Measurements from ENCODE around the gene ZBP1. TPM values are rescaled to one million over a fixed set of nuclear protein-coding genes. Genes with fewer than 3 reads are reported as not detected.

Gene ZBP1
- total RNA-seq = not detected
- long read RNA-seq = 0 reads

GRCh38 chr20:57620274-57620990 lies at the start of gene ZBP1:
Gene ZBP1 (minus strand): TSS chr20:57620426. CDS start chr20:57620295, 131 bp downstream.
- intact Hi-C loops (cut with DNase I) = no loop called here
- ATAC-seq (ENCODE audit: poor library complexity) (no peak), DNase-seq (no peak)

GRCh38 chr20:57669632-57670031 lies 49.4 kb upstream of the ZBP1 start:
- DNase-seq (no peak), ATAC-seq (ENCODE audit: poor library complexity) (no peak)
- intact Hi-C loops (cut with DNase I) = no loop called here

GRCh38 chr20:57667924-57668782 lies 47.9 kb upstream of the ZBP1 start:
- intact Hi-C loops (cut with DNase I) = no loop called here
- DNase-seq (no peak), ATAC-seq (ENCODE audit: poor library complexity) (no peak)

- intact Hi-C loops (cut with DNase I) = no loop called here
- ATAC-seq (ENCODE audit: poor library complexity) (no peak), DNase-seq (peak; percentile 29)
Measured at GRCh38 chr20:57667388-57667787, 47.2 kb upstream of the ZBP1 start.

GRCh38 chr20:57666834-57667157 lies 46.6 kb upstream of the ZBP1 start:
- intact Hi-C loops (cut with DNase I) = no loop called here
- ATAC-seq (ENCODE audit: poor library complexity) (no peak), DNase-seq (peak; percentile 17)

GRCh38 chr20:57666106-57666833 lies 46.0 kb upstream of the ZBP1 start:
- no peak for ATAC-seq (ENCODE audit: poor library complexity)
- DNase-seq = peak; percentile 27
- intact Hi-C loops (cut with DNase I) = no loop called here

- intact Hi-C loops (cut with DNase I) = no loop called here
- no peak for ATAC-seq (ENCODE audit: poor library complexity)
- DNase-seq = peak; percentile 22
Measured at GRCh38 chr20:57665589-57665971, 45.4 kb upstream of the ZBP1 start.

- intact Hi-C loops (cut with DNase I) = no loop called here
- no peak for ATAC-seq (ENCODE audit: poor library complexity)
- DNase-seq = peak; percentile 13
Measured at GRCh38 chr20:57664924-57665588, 44.8 kb upstream of the ZBP1 start.

- intact Hi-C loops (cut with DNase I) = no loop called here
- DNase-seq (peak; percentile 37), ATAC-seq (ENCODE audit: poor library complexity) (no peak)
Measured at GRCh38 chr20:57664476-57664875, 44.2 kb upstream of the ZBP1 start.

- peak; percentile 30 for DNase-seq
- no peak for ATAC-seq (ENCODE audit: poor library complexity)
- intact Hi-C loops (cut with DNase I) = no loop called here
Measured at GRCh38 chr20:57663681-57664451, 43.6 kb upstream of the ZBP1 start.

GRCh38 chr20:57663241-57663640 lies 43.0 kb upstream of the ZBP1 start:
- peak; percentile 6 for DNase-seq

GRCh38 chr20:57662456-57663240 lies 42.4 kb upstream of the ZBP1 start:
- intact Hi-C loops (cut with DNase I) = no loop called here
- no peak for ATAC-seq (ENCODE audit: poor library complexity)
- peak; percentile 30 for DNase-seq

More at GRCh38 chr20:57663241-57663640, 43.0 kb upstream of the ZBP1 start:
- ATAC-seq (ENCODE audit: poor library complexity) = no peak
- intact Hi-C loops (cut with DNase I) = no loop called here

- intact Hi-C loops (cut with DNase I) = no loop called here
- ATAC-seq (ENCODE audit: poor library complexity) = no peak
- DNase-seq = peak; percentile 4
Measured at GRCh38 chr20:57661746-57662455, 41.7 kb upstream of the ZBP1 start.

GRCh38 chr20:57660922-57661745 lies 40.9 kb upstream of the ZBP1 start:
- peak; percentile 36 for DNase-seq
- intact Hi-C loops (cut with DNase I) = no loop called here
- no peak for ATAC-seq (ENCODE audit: poor library complexity)

GRCh38 chr20:57660181-57660921 lies 40.1 kb upstream of the ZBP1 start:
- DNase-seq = no peak
- intact Hi-C loops (cut with DNase I) = no loop called here
- no peak for ATAC-seq (ENCODE audit: poor library complexity)

Measured in Right ventricle myocardium superior (tissue), 1 donor.